HG02588 (cell line): ENCODE data around the gene HLF.

Experiments used
- ATAC-seq: cut with Tn5 transposase; IDR thresholded peaks from one replicate; pipeline ENCODE4 v1.9.1; 2021; ENCODE audit warnings: mild to moderate bottlenecking, moderate library complexity; ENCODE audit not compliant: unreplicated experiment

Gene HLF

DNA sequence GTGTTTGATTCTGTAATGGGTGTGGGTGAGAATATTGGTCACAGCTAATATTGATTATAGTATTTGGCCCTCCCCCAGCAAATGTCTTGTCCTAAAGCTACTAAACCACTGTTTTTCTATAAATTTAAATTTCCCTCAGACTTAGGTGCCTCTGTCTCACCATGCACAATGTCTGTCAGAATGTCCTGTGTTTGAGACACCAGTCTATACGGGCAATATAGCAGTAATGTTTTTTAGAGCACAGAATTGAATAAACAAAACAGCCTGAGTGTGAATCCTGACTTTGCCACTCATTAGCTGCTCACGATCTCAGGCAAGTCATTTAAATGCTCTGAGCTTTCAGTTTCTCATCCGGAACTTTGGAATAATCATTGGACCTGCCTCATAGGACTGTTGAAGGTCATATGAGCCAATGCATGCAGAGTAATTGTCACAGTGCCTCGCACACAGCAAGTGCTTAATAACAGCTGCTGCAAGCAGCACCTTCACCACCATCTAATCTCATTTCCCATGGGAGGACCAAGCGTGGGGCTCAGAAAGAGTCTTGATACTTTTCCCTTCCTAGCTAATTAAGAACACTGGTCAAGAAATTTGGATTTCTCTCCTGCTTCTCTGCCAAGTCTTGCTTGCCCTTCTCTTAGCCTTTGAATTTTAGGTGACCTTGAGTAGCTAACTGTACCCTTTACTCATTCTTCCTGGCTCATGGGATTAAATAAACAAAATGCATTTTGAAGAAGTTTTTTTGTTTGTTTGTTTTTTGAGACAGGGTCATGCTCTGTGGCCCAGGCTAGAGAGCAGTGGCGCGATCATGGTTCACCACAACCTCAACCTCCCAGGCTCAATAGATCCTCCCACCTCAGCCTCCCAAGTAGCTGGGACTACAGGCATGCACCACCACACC is 9.8 kb downstream of the HLF start:
- ATAC-seq = no peak

DNA sequence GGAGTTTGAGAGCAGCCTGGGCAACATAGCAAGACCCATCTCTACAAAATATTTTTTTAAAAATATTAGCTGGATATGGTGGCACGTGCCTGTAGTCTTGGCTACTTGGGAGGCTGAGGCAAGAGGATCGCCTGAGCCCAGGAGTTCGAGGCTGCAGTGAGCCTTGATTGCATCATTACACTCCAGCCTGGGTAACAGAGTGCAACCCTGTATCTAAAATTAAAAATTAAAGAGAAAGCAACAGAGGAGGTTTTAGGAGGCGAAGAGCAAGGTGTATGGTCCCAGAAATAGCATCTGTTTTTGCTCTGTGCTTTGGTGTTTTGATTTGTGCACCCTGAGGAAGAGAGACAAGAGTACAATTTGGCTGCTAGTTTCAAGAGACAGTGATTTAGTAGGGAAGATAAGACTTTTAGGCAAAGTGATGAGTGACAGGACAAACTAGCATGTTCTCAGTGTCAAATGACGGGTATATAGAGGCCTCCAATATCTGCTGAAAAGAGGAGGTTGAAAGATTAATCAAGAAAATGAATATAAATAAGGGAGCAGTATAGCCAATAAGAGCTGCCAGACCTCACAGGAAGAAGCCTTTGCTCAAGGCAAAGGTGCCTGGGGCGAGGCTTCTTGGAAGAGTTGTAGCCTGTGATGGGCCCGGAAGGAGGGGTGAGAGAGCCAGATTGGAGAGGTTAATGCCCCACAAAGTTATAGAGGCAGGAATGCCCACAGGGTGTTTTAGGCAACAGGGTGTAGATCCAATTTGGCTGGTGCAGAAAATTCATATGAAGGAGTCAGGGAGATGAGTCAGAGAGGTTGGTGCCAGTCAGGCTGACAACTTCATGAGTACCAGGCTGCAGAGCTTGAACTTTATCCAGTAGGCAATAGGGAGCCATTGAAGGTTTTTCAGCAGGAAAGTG is 11.4 kb downstream of the HLF start:
- no peak for ATAC-seq

GRCh38 chr17:55278173-55278961 is 13.6 kb downstream of the HLF start:
- ATAC-seq = no peak

DNA sequence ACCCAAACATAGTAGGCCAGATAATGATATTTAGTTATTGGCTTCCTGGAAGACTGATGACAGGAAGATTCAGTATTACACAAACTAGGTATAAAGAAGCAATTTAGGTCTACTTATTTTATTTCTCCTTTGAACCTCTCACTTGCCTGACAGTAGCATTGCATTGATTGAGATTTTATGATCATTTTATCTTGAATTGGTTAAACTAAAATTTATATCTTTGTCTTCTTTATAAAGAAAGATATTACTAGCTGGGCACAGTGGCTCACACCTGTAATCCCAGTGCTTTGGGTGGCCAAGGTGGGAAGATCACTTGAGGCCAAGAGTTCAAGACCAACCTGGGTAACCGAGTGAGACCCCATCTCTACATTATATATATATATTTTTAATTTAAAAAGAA is 14.4 kb downstream of the HLF start:
- ATAC-seq = no peak

GRCh38 chr17:55279788-55280187 is 15.0 kb downstream of the HLF start:
- ATAC-seq = no peak

DNA sequence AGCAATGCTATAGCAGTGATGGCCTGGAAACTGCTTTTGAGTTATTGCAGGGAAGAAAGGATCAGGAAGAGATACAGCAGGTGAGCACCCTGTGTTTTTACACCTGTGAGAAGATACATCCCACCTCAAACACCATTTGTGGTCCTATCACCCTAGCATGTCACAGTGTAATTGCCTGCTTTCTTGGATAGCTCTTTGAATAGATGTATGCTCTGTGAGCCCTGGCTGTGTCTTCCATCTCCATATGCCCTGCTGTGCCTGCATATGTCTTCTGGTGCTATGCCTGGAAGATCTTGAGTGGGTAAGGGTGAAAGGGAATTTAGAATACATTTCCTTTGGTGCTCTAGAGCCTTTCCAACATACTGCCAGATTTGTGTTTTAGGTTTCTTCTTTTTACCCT is 15.5 kb downstream of the HLF start:
- no peak for ATAC-seq

DNA sequence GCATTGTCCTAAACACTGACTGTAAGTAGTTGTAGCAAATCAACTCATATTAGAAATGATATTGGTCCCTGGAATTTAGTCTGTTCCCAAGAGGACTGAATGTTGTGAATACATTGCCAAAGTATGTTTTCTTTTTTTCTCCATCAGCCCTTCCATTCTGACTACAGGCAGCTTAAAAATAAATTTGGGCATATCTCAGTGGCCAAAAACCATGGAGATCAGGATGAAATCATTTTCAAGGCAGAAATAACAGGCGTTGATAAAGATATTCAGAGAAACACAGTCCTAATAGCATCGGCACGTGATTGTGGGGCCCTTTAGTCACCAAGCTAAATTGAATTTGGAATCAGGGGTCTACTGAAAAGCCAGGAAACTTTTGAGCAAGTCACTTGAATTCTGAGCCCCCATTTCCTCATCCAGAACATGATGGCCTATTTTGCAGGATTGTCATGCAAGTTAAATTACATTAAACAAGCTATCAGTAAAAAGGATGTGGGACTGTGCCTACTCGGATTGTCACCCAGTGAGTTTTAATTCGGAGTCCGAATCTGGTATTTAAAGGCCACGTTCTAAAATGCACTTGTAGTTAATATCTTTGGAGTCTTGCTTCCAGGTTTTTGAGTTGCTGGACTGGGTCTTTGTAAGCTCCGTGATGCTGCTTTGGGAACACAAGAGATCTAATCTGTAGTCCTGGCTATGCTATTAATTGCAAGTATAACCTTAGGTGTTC is 17.1 kb downstream of the HLF start:
- ATAC-seq = no peak

- no peak for ATAC-seq
Measured at GRCh38 chr17:55282379-55282702, 17.6 kb downstream of the HLF start.

DNA sequence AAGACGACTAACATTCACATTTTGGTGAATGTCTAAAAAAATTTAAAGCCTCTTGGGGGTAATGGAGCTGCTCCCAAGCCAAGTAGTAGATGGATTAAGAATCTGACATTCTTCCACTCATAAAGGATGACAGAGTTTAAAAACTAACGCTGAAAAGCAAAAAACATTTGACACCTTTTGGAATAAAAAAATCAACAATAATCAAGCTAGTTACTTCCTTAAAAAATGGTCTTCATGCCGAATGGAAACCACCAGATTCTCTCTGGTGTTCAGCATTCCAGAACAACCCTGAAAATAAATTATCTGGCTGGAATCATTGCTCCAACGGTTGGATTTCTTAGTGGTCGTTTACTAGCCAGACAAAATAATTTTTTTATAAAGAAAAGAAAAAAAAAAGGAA is 18.0 kb downstream of the HLF start:
- no peak for ATAC-seq

DNA sequence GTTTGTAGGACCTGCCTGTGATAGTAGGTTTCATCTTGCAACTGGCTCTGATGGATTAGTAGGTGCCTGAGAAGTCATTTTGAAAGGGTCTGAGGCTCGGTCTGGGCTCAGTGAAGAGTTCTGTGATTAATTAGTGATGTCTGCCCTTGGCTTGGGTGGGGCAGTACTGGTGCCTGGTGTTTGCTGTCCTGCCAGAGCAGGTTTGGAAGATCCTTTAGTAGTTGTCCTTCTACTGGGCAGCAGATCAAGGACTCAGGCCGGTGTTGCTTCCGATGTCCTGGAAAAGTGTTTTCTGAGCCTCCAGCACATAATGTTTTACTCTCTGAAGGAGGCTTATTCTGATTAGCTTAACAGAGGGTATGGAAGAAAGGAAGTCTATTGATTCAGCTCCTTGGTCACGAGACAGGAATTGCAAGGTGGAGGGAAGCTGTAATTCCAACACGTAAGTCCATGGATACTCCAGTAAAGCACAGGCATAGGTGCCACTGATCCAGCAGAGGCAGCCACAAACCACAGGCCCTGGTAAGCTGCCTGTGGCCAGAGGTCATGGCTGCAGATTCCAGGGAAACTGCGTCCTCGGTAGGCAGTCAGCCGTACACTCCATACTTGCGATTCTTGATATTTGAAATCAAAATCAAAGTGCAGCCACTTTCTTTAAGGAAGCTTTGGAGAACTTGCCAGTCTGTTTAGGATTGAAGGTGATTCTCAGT is 18.7 kb downstream of the HLF start:
- ATAC-seq = no peak

- no peak for ATAC-seq
Measured at GRCh38 chr17:55284001-55284884, 19.5 kb downstream of the HLF start.

- no peak for ATAC-seq
Measured at GRCh38 chr17:55284944-55285339, 20.2 kb downstream of the HLF start.

GRCh38 chr17:55285340-55286301 is 20.9 kb downstream of the HLF start:
- ATAC-seq = no peak

DNA sequence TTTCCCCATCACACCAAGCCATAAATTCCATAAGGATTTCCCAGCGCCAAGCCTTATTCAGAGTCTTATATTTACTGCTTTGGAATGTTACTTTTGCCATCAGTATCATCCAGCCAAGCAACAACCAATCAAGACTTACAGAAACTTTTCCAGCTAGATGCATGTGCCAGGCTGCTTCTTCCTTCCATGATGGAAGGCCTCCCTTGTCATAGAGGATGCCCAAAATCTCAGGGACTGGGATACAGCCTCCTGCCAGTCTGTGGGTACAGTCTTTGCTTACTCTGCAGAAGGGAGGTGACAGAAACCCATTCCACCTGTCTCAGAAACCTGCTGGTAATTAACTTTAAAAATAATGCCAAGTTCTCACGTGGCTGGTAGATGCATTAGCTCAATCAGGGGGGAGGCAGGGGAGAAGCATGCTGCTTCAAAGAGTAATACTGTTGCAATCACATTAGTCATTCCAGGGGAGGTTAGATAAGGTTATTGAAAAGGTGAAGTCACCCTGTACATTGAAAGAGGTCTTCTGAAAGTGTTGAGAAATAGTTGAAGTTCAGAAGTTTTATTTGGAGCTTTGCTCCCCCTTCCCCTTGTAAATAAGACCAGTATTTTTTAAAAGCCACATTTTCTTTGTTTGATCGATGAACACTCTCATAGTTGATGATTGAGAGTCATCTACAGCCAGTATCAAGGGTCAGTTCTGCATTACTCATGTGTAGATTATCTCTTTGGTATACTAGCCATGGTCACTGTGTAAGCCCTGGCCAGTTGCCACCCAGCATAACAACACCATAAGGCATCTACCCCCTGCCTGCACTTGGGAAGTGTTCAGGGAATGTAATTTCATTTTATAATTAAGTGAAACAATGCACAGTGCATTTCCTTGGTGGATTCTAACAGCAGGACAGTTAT is 22.2 kb downstream of the HLF start:
- no peak for ATAC-seq

- ATAC-seq = no peak
Measured at GRCh38 chr17:55288356-55289105, 23.8 kb downstream of the HLF start.

- ATAC-seq = no peak
Measured at GRCh38 chr17:55289106-55289446, 24.3 kb downstream of the HLF start.
